ENCODE measurements around the gene AQP12B.

The AQP12B gene

DNA sequence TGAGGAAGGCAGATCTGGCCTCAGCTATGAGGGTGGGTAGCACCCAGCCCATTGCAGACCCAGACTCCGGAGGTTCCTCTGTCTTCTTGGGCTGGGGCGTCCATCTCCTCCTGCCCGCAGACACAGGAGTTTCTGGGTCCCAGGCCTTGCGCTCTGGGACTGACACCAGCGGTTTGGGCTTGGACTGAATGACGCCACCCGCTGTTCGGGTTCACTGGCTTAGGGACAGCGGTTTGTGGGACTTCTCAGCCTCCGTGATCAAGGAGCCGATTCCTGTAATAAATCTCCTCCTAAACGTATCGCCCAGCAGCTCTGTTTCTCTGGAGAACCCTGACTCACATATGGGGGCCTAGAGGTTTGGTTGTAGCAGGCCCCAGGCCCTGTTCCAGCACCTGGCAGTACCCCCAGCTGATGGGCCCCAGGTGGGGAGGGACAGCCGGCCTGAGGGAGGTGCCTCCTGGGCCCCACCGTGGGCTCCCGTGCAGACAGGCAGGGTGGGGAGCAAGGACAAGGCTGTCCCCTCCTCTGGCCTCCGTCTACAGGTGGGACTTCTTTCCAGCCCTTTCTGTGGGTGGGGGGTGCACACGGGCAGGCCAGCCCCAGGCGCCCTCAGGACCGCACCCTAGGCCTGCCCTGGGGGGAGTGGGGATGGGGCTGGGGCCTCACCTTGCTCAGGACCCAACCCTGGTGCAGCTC is 4.5 kb upstream of the AQP12B start:
- Histone ChIP-seq H3K4me1 (ENCODE audit: control insufficient read depth, insufficient read depth, low read length) (no peaks in the 10 kb centered on the region), H3K4me3 (ENCODE audit: low read depth, low read length) (no peak overlapping the region), H3K27ac (ENCODE audit: extremely low read depth, low read depth, low read length) (no peak overlapping the region), H3K9me3 (ENCODE audit: control insufficient read depth, insufficient read depth, low read depth, low read length) (no peaks in the 10 kb centered on the region), H3K36me3 (ENCODE audit: control insufficient read depth in 2 of 2, insufficient read depth in 1 of 2, low read length in 2 of 2) (no peaks in the 10 kb centered on the region)
- POLR2A ChIA-PET = no interaction called here
- CTCF ChIA-PET = interaction anchor here (0.5 to 1.3 kb wide), 2 partner anchors 94 to 173 kb away, joined by 3 to 4 read pairs; no protein-coding TSS in a partner anchor
- TF ChIP-seq, protein P1, sequence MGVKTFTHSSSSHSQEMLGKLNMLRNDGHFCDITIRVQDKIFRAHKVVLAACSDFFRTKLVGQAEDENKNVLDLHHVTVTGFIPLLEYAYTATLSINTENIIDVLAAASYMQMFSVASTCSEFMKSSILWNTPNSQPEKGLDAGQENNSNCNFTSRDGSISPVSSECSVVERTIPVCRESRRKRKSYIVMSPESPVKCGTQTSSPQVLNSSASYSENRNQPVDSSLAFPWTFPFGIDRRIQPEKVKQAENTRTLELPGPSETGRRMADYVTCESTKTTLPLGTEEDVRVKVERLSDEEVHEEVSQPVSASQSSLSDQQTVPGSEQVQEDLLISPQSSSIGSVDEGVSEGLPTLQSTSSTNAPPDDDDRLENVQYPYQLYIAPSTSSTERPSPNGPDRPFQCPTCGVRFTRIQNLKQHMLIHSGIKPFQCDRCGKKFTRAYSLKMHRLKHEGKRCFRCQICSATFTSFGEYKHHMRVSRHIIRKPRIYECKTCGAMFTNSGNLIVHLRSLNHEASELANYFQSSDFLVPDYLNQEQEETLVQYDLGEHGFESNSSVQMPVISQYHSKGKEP (tag by site-specific recombination; IDR thresholded peaks at IDR 0.05) = no peak
- TF ChIP-seq ZNF202 (tag by site-specific recombination; IDR thresholded peaks at IDR 0.05; ENCODE audit: borderline replicate concordance) = no peak
- no peak for TF ChIP-seq ZNF114 (tag by site-specific recombination; IDR thresholded peaks at IDR 0.05)
- TF ChIP-seq ZNF302 (tag by site-specific recombination; IDR thresholded peaks at IDR 0.05; ENCODE audit: low read depth) = no peak
- no peak for TF ChIP-seq ZNF112 (tag by site-specific recombination; IDR thresholded peaks at IDR 0.05)
- no peak for TF ChIP-seq HOXD13 (CRISPR knock-in tag; IDR thresholded peaks at IDR 0.05; ENCODE audit: borderline replicate concordance)
- no peak for TF ChIP-seq YY2 (tag by site-specific recombination; IDR thresholded peaks at IDR 0.05)
- TF ChIP-seq ZNF785 (tag by site-specific recombination; IDR thresholded peaks at IDR 0.05) = no peak
- no peak for TF ChIP-seq ZBTB21 (tag by site-specific recombination; IDR thresholded peaks at IDR 0.05)
- TF ChIP-seq, protein P2, sequence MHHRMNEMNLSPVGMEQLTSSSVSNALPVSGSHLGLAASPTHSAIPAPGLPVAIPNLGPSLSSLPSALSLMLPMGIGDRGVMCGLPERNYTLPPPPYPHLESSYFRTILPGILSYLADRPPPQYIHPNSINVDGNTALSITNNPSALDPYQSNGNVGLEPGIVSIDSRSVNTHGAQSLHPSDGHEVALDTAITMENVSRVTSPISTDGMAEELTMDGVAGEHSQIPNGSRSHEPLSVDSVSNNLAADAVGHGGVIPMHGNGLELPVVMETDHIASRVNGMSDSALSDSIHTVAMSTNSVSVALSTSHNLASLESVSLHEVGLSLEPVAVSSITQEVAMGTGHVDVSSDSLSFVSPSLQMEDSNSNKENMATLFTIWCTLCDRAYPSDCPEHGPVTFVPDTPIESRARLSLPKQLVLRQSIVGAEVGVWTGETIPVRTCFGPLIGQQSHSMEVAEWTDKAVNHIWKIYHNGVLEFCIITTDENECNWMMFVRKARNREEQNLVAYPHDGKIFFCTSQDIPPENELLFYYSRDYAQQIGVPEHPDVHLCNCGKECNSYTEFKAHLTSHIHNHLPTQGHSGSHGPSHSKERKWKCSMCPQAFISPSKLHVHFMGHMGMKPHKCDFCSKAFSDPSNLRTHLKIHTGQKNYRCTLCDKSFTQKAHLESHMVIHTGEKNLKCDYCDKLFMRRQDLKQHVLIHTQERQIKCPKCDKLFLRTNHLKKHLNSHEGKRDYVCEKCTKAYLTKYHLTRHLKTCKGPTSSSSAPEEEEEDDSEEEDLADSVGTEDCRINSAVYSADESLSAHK (tag by site-specific recombination; IDR thresholded peaks at IDR 0.05) = no peak
- TF ChIP-seq MEIS1 (CRISPR knock-in tag; IDR thresholded peaks at IDR 0.05; ENCODE audit: borderline replicate concordance) = no peak
- no peak for TF ChIP-seq ZNF354C (tag by site-specific recombination; IDR thresholded peaks at IDR 0.05; ENCODE audit: borderline replicate concordance, low read depth)
- TF ChIP-seq ZNF660 (tag by site-specific recombination; IDR thresholded peaks at IDR 0.05) = no peak
- no peak for TF ChIP-seq ZNF157 (tag by site-specific recombination; IDR thresholded peaks at IDR 0.05)
- no peak for TF ChIP-seq ZNF248 (tag by site-specific recombination; IDR thresholded peaks at IDR 0.05)
- no peak for TF ChIP-seq MYNN (tag by site-specific recombination; IDR thresholded peaks at IDR 0.05; ENCODE audit: borderline replicate concordance)

- Histone ChIP-seq H3K9me3 (ENCODE audit: control insufficient read depth, insufficient read depth, low read depth, low read length) (no peaks in the 10 kb centered on the region), H3K36me3 (ENCODE audit: control insufficient read depth in 2 of 2, insufficient read depth in 1 of 2, low read length in 2 of 2) (no peaks in the 10 kb centered on the region), H3K4me1 (ENCODE audit: control insufficient read depth, insufficient read depth, low read length) (no peaks in the 10 kb centered on the region), H3K27ac (ENCODE audit: extremely low read depth, low read depth, low read length) (no peak overlapping the region), H3K4me3 (ENCODE audit: low read depth, low read length) (no peak overlapping the region)
- POLR2A ChIA-PET = no interaction called here
- CTCF ChIA-PET = interaction anchor here (1.3 kb wide), 1 partner anchor 154 kb away, joined by 4 read pairs; no protein-coding TSS in a partner anchor
- TF ChIP-seq BCL11B (tag by site-specific recombination; IDR thresholded peaks at IDR 0.05; ENCODE audit: low read depth) (no peak), ZNF221 (tag by site-specific recombination; IDR thresholded peaks at IDR 0.05; ENCODE audit: borderline replicate concordance) (no peak), RBAK (tag by site-specific recombination; IDR thresholded peaks at IDR 0.05) (no peak), MZF1 (tag by site-specific recombination; IDR thresholded peaks at IDR 0.05; ENCODE audit: borderline replicate concordance) (no peak), OVOL3 (tag by site-specific recombination; IDR thresholded peaks at IDR 0.05) (no peak), TCF7L2 (IDR thresholded peaks at IDR 0.05; ENCODE audit: borderline replicate concordance, low read depth, low read length) (no peak), IKZF3 (tag by site-specific recombination; IDR thresholded peaks at IDR 0.05) (no peak), ZNF202 (tag by site-specific recombination; IDR thresholded peaks at IDR 0.05; ENCODE audit: borderline replicate concordance) (no peak), ZNF121 (tag by site-specific recombination; IDR thresholded peaks at IDR 0.05) (no peak), ZNF37A (tag by site-specific recombination; IDR thresholded peaks at IDR 0.05) (no peak), ZNF707 (tag by site-specific recombination; IDR thresholded peaks at IDR 0.05) (no peak), ZNF24 (tag by site-specific recombination; IDR thresholded peaks at IDR 0.05) (no peak), KLF8 (tag by site-specific recombination; IDR thresholded peaks at IDR 0.05) (no peak), ZBTB10 (tag by site-specific recombination; IDR thresholded peaks at IDR 0.05) (no peak), ZNF133 (tag by site-specific recombination; IDR thresholded peaks at IDR 0.05) (no peak), ZNF114 (tag by site-specific recombination; IDR thresholded peaks at IDR 0.05) (no peak), ZNF571 (tag by site-specific recombination; IDR thresholded peaks at IDR 0.05) (no peak)
Observed at GRCh38 chr2:240686460-240686859, 3.8 kb upstream of the AQP12B start.

All from HEK293 (cell line).